Neuronal stem cell (in vitro differentiated cells): ENCODE data around the gene USP24.

Source experiments
- DNase-seq: peaks from one replicate; pipeline ENCODE4 v3.0.0-alpha.2; 2013; ENCODE audit warnings: low spot score
- H2AFZ ChIP-seq: one replicate; pipeline ENCODE4 v1.6.1; 2013; ENCODE audit warnings: mild to moderate bottlenecking, low read length, inconsistent platforms
- H2AK5ac ChIP-seq: 2 replicates; pipeline ENCODE4 v1.6.1; 2013; ENCODE audit warnings: low read depth, mild to moderate bottlenecking, inconsistent platforms, low read length, moderate library complexity, mixed read lengths
- H2BK120ac ChIP-seq: 2 replicates; pipeline ENCODE4 v1.6.1; 2013; ENCODE audit warnings: low read depth, mild to moderate bottlenecking, inconsistent platforms, low read length, moderate library complexity, mixed read lengths
- H2BK12ac ChIP-seq: one replicate; pipeline ENCODE4 v1.6.1; 2013; ENCODE audit warnings: low read length, inconsistent platforms
- H2BK15ac ChIP-seq: 2 replicates; pipeline ENCODE4 v1.6.1; 2013; ENCODE audit warnings: mild to moderate bottlenecking, low read length, inconsistent platforms, mixed read lengths
- H2BK5ac ChIP-seq: one replicate; pipeline ENCODE4 v1.6.1; 2013; ENCODE audit warnings: inconsistent platforms, mild to moderate bottlenecking, low read length, moderate library complexity
- H3K14ac ChIP-seq: one replicate; pipeline ENCODE4 v1.6.1; 2013; ENCODE audit warnings: low read length, inconsistent platforms
- H3K18ac ChIP-seq: 2 replicates; pipeline ENCODE4 v1.6.1; 2013; ENCODE audit warnings: low read length, inconsistent platforms
- H3K23ac ChIP-seq: 2 replicates; pipeline ENCODE4 v1.6.1; 2013; ENCODE audit warnings: low read depth, mild to moderate bottlenecking, mixed read lengths, low read length, inconsistent platforms; ENCODE audit not compliant: poor library complexity
- H3K27ac ChIP-seq: replicated peaks from 3 replicates; pipeline ENCODE4 v1.5.1; 2013; ENCODE audit warnings: low read length, inconsistent platforms
- H3K27me3 ChIP-seq, 3 experiments: 2 replicates each; pipeline ENCODE4 v1.6.1; 2013; ENCODE audit warnings: low read length in 3 of 3, mild to moderate bottlenecking in 2 of 3, inconsistent platforms in 1 of 3, low read depth in 1 of 3, mixed read lengths in 1 of 3, moderate library complexity in 1 of 3; ENCODE audit not compliant: control insufficient read depth in 3 of 3, insufficient read depth in 3 of 3
- H3K36me3 ChIP-seq, 2 donors: replicated peaks in 1 of 2; 2 replicates each; pipeline ENCODE4 v1.6.1; 2013; ENCODE audit warnings: low read length in 2 of 2; ENCODE audit not compliant: control insufficient read depth in 2 of 2, insufficient read depth in 2 of 2
- H3K4ac ChIP-seq: 2 replicates; pipeline ENCODE4 v1.6.1; 2013; ENCODE audit warnings: inconsistent platforms, mild to moderate bottlenecking, low read length, moderate library complexity
- H3K4me1 ChIP-seq, 2 donors: 1 replicate in 1 of 2; 2 replicates in 1 of 2; pipeline ENCODE4 v1.6.1; 2013; ENCODE audit warnings: low read length in 2 of 2, low read depth in 1 of 2; ENCODE audit not compliant: control insufficient read depth in 2 of 2, insufficient read depth in 1 of 2
- H3K4me2 ChIP-seq: one replicate; pipeline ENCODE4 v1.6.1; 2013; ENCODE audit warnings: mild to moderate bottlenecking, low read length, inconsistent platforms; ENCODE audit not compliant: insufficient read depth, poor library complexity, severe bottlenecking
- H3K4me3 ChIP-seq, 2 donors: 2 replicates each; pipeline ENCODE4 v1.5.1; 2013; ENCODE audit warnings: low read length in 2 of 2, mild to moderate bottlenecking in 2 of 2, inconsistent platforms in 1 of 2, moderate library complexity in 1 of 2
- H3K79me1 ChIP-seq: one replicate; pipeline ENCODE4 v1.6.1; 2013; ENCODE audit warnings: low read depth, mild to moderate bottlenecking, inconsistent platforms, low read length, moderate library complexity
- H3K9ac ChIP-seq: one replicate; pipeline ENCODE4 v1.6.1; 2013; ENCODE audit warnings: mild to moderate bottlenecking, low read depth, low read length, inconsistent platforms; ENCODE audit not compliant: poor library complexity
- H3K9me3 ChIP-seq, 2 donors: replicated peaks in 1 of 2; 2 replicates each; pipeline versions ENCODE3 to v1.6.1; 2013; ENCODE audit warnings: low read length in 2 of 2, mild to moderate bottlenecking in 2 of 2, inconsistent platforms in 1 of 2, low read depth in 1 of 2, mixed read lengths in 1 of 2, moderate library complexity in 1 of 2; ENCODE audit not compliant: control insufficient read depth in 2 of 2, insufficient read depth in 1 of 2
- H4K8ac ChIP-seq: one replicate; pipeline ENCODE4 v1.6.1; 2013; ENCODE audit warnings: low read depth, mild to moderate bottlenecking, inconsistent platforms, low read length, moderate library complexity
- H4K91ac ChIP-seq: one replicate; pipeline ENCODE4 v1.6.1; 2013; ENCODE audit warnings: low read length, low read depth, mild to moderate bottlenecking, inconsistent platforms; ENCODE audit not compliant: poor library complexity
- WGBS, 2 donors: extraction: QIAGEN DNeasy Blood & Tissue Kit; methylation state at CpG; one replicate each; pipeline ENCODE4 v1.1.7; 2013; ENCODE audit warnings: missing lambda C conversion rate in 2 of 2, mixed read lengths in 1 of 2; ENCODE audit not compliant: insufficient read length in 2 of 2, insufficient replicate concordance in 1 of 2; ENCODE audit errors: extremely low coverage in 2 of 2; 5-methylcytosine and 5-hydroxymethylcytosine counted together

The USP24 gene

DNA sequence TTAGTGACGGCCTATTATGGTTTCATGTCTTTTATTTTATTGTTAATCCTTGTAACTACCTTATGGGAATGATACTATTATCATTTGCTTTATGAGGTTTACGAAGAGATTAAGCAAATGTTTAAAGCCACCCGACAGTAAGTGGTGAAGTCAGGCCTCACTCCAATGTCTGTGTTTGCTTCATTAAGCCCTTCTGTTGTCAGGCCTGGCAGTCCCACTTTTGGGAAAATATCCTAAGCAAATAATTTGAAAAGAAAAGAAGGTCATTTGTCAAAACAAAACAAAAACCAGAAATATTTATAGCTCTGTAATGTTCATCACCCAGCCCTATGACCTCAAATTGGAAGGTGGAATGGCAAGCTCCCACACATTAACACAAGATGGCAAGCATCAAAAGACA is 40.7 kb upstream of the USP24 start:
- Histone ChIP-seq H3K23ac (no peak overlapping the region), H3K79me1 (no peaks in the 10 kb centered on the region), H3K4me1 (peaks cover 0 to 1% of the 10 kb centered on the region in 2 donors), H2BK15ac (no peak overlapping the region), H2AFZ (no peak overlapping the region), H3K9ac (no peak overlapping the region), H3K14ac (no peak overlapping the region), H2AK5ac (no peak overlapping the region), H3K9me3 (no peaks in the 10 kb centered on the region), H2BK120ac (no peak overlapping the region), H3K4me3 (no peak overlapping the region), H4K91ac (no peak overlapping the region), H2BK5ac (no peak overlapping the region), H2BK12ac (no peak overlapping the region), H4K8ac (no peak overlapping the region), H3K4ac (no peak overlapping the region), H3K4me2 (no peak overlapping the region), H3K36me3 (no peaks in the 10 kb centered on the region), H3K27me3 (peaks cover 0 to 24% (median 0%) of the 10 kb centered on the region in 3 experiments), H3K27ac (no peak overlapping the region), H3K18ac (no peak overlapping the region)
- DNase-seq, result no peak
- WGBS, 2 donors, result no CpG with 5 or more reads among the region's 3 CpGs

DNA sequence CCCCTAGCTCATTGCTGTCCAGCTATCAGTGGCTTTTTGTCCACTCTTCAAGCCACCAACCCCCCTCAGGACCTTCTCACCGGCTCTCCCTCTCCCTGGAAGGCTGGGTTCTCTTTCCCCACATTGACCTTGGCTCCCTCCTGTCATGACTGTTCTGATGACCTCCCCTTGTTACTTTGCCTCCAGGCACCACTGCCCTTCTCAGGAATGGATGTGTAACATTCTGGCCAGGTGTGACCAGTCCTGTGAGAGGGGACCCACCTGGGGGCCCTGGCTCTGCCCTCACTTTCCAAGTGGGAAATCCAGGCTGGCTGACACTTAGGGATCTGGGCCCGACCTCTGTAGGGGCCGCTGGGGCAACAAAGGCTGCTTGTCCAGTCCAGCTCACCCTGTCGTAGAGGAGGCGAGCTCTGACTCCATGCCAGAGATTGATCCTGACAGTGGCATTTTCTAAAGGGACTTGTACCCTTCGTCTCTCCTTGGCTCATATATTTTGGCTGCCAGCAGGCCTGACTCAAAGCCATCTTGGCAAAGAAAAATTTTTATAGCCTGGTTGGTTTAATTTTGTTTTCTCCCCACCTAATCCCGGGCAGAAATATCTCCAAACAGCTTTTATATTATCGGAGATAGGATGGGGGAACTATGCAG is 37.9 kb upstream of the USP24 start:
- Histone ChIP-seq H2BK12ac (no peak overlapping the region), H2AK5ac (no peak overlapping the region), H3K36me3 (no peaks in the 10 kb centered on the region), H3K79me1 (no peaks in the 10 kb centered on the region), H2BK120ac (no peak overlapping the region), H3K18ac (peak overlapping the region; percentile 33), H3K9ac (peak overlapping the region; percentile 12), H3K27ac (no peak overlapping the region), H3K4ac (no peak overlapping the region), H3K4me3 (peak overlapping the region in 1 of 2 donors; percentile 30), H3K14ac (no peak overlapping the region), H3K23ac (no peak overlapping the region), H3K9me3 (no peaks in the 10 kb centered on the region), H3K4me2 (no peak overlapping the region), H3K4me1 (peaks cover 0 to 1% of the 10 kb centered on the region in 2 donors), H2AFZ (no peak overlapping the region), H4K8ac (no peak overlapping the region), H2BK15ac (no peak overlapping the region), H4K91ac (no peak overlapping the region), H2BK5ac (no peak overlapping the region), H3K27me3 (peaks cover 0 to 16% (median 0%) of the 10 kb centered on the region in 3 experiments)
- no CpG with 5 or more reads among the region's 8 CpGs for WGBS, 2 donors
- no peak for DNase-seq

GRCh38 chr1:55250399-55251075 is 35.4 kb upstream of the USP24 start:
- H3K27ac ChIP-seq, result no peak overlapping the region
- no peak overlapping the region for H3K4me2 ChIP-seq
- H3K18ac ChIP-seq, result no peak overlapping the region
- H4K8ac ChIP-seq, result no peak overlapping the region
- peaks cover 0 to 1% of the 10 kb centered on the region in 2 donors for H3K4me1 ChIP-seq
- H3K79me1 ChIP-seq, result no peaks in the 10 kb centered on the region
- H2AFZ ChIP-seq, result no peak overlapping the region
- H4K91ac ChIP-seq, result no peak overlapping the region
- no peak overlapping the region for H3K4me3 ChIP-seq
- no peaks in the 10 kb centered on the region for H3K36me3 ChIP-seq
- no peak overlapping the region for H2AK5ac ChIP-seq
- no peak overlapping the region for H3K14ac ChIP-seq
- H3K23ac ChIP-seq, result no peak overlapping the region
- DNase-seq, result no peak
- H2BK12ac ChIP-seq, result no peak overlapping the region
- no peak overlapping the region for H2BK5ac ChIP-seq
- peaks cover 0 to 22% (median 0%) of the 10 kb centered on the region in 3 experiments for H3K27me3 ChIP-seq
- WGBS, 2 donors, result no CpG with 5 or more reads among the region's 4 CpGs
- no peak overlapping the region for H2BK120ac ChIP-seq
- H2BK15ac ChIP-seq, result no peak overlapping the region
- no peak overlapping the region for H3K9ac ChIP-seq
- no peak overlapping the region for H3K4ac ChIP-seq
- H3K9me3 ChIP-seq, result no peaks in the 10 kb centered on the region

- H3K27ac ChIP-seq, result no peak overlapping the region
- H2BK12ac ChIP-seq, result no peak overlapping the region
- WGBS, 2 donors, result no CpG with 5 or more reads among the region's 7 CpGs
- H3K79me1 ChIP-seq, result no peaks in the 10 kb centered on the region
- no peak overlapping the region for H3K9ac ChIP-seq
- H3K27me3 ChIP-seq, result peaks cover 0 to 19% (median 0%) of the 10 kb centered on the region in 3 experiments
- no peak overlapping the region for H2BK15ac ChIP-seq
- DNase-seq, result no peak
- H3K4me2 ChIP-seq, result no peak overlapping the region
- H3K4ac ChIP-seq, result no peak overlapping the region
- no peak overlapping the region for H2BK120ac ChIP-seq
- H4K8ac ChIP-seq, result no peak overlapping the region
- no peak overlapping the region for H3K14ac ChIP-seq
- no peak overlapping the region for H2BK5ac ChIP-seq
- H3K9me3 ChIP-seq, result no peaks in the 10 kb centered on the region
- H3K23ac ChIP-seq, result peak overlapping the region; percentile 12
- no peak overlapping the region for H2AFZ ChIP-seq
- H3K4me1 ChIP-seq, result peaks cover 0 to 1% of the 10 kb centered on the region in 2 donors
- H4K91ac ChIP-seq, result no peak overlapping the region
- peak overlapping the region; percentile 65 for H3K18ac ChIP-seq
- H2AK5ac ChIP-seq, result no peak overlapping the region
- H3K36me3 ChIP-seq, result no peaks in the 10 kb centered on the region
- no peak overlapping the region for H3K4me3 ChIP-seq
Observed at GRCh38 chr1:55249646-55250398, 34.7 kb upstream of the USP24 start.
